Activated CD8-positive, alpha-beta T cell treated with anti-CD3 and anti-CD28 coated beads for 36 hours (primary cell): ENCODE measurements around the gene CBR3. TPM values are rescaled to one million over a fixed set of nuclear protein-coding genes. Genes with fewer than 3 reads are reported as not detected.
A peak's percentile ranks its signal among the peaks of the same experiment; 100 is the strongest.
"Not testable (repeated sequence)": the region's sequence is repeated elsewhere in the genome, so short reads cannot be mapped to it uniquely, and the experiment has no call there.

Experiments
- ATAC-seq: fragments of 200-7000 bp; cut with Tn5 transposase; one replicate; pipeline ENCODE4 v1.10.0; 2021; ENCODE audit warnings: mild to moderate bottlenecking, moderate library complexity
- CTCF ChIA-PET: fragments of 350-600 bp; sonication (Branson Sonifier 250); formaldehyde crosslinking; loops from one replicate; lab custom pipeline; 2021; ENCODE audit warnings: antibody characterized with exemption; lab: Charles Lee
- POLR2A ChIA-PET: fragments of 350-600 bp; sonication (Branson Sonifier 250); formaldehyde crosslinking; loops from one replicate; lab custom pipeline; 2021; ENCODE audit warnings: antibody characterized with exemption; lab: Charles Lee
- DNase-seq: peaks from one replicate; pipeline ENCODE4 v3.0.0-alpha.2; 2020
- H3K27ac Mint-ChIP-seq: one replicate; pipeline ENCODE4 v1.8.0; 2021; ENCODE audit warnings: mild to moderate bottlenecking, mixed read lengths
- H3K27me3 Mint-ChIP-seq: one replicate; pipeline ENCODE4 v1.8.0; 2021; ENCODE audit warnings: mixed read lengths
- H3K36me3 Mint-ChIP-seq: one replicate; pipeline ENCODE4 v1.8.0; 2021; ENCODE audit warnings: low read depth, mixed read lengths
- H3K4me1 Mint-ChIP-seq: one replicate; pipeline ENCODE4 v1.8.0; 2021; ENCODE audit warnings: low read depth, mixed read lengths
- H3K4me3 Mint-ChIP-seq: one replicate; pipeline ENCODE4 v1.8.0; 2021; ENCODE audit warnings: mild to moderate bottlenecking, moderate library complexity, mixed read lengths
- H3K9me3 Mint-ChIP-seq: one replicate; pipeline ENCODE4 v1.8.0; 2021; ENCODE audit warnings: mixed read lengths
- CTCF ChIP-seq: fragments of 200-600 bp; IDR thresholded peaks from one replicate; pipeline ENCODE4 v1.8.0; 2022; ENCODE audit warnings: antibody characterized with exemption, mild to moderate bottlenecking
- intact Hi-C: fragments of 100-400 bp; cut with micrococcal nuclease; formaldehyde crosslinking; loops from one replicate; pipeline ENCODE4 v1.10.0; 2022
- total RNA-seq, 2 experiments: library from RNA; stranded (reverse); gene quantifications; one replicate each; pipeline ENCODE4 v1.2.3, GENCODE V29; 2021

The CBR3 gene
- total RNA-seq, 2 experiments from 2014 or later, result 13.5 to 14.8 TPM

DNA sequence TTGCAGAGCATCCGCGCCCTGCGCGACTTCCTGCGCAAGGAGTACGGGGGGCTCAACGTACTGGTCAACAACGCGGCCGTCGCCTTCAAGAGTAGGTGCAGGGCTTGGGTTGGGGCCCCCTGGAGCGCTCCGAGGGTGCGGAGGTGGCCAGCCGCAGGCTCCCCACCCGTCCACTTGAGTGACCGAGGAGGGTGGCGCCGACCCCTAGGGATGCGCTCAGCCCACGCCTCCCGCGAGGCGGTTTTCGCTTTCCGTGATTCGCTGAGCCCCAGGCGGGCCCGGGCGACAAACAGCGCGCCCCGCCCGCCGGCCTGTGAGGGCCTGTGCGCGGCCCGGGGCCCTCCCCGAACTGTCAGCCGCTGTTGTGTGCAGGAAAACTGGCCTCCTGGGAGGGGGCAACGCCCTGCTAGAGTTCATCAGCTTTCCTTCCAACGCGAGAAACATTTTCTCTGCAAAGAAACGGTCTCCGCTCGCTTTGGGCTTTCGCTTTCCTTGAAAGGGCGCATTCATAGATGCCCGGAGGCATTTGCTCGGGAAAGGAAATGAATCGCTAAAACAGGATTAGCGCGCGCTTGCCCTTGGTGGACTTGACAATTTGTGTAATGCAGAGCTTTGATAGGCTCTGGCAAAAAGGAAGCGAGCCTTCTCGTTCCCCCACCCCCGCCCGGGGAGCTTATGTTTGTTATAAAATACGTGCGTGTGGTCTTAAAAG, 668 bp downstream of the CBR3 start:
- no peak for TF ChIP-seq CTCF
- ChIA-PET POLR2A (interaction anchor here (0.7 to 1.8 kb wide), 5 partner anchors 13 to 75 kb away, joined by 3 to 8 read pairs (median 3); partner anchors contain the start of gene SETD4), CTCF (interaction anchor here (0.9 to 4.6 kb wide), 7 partner anchors 9 to 184 kb away, joined by 3 to 24 read pairs (median 4); partner anchors contain the start of gene MORC3)
- Mint-ChIP-seq H3K4me1 (peaks cover 23% of the 10 kb centered on the region), H3K27me3 (no peaks in the 10 kb centered on the region), H3K9me3 (no peaks in the 10 kb centered on the region), H3K27ac (peak overlapping the region; percentile 85), H3K36me3 (peaks cover 5% of the 10 kb centered on the region), H3K4me3 (peak overlapping the region; percentile 89)
- ATAC-seq (peak; percentile 77), DNase-seq (peak; percentile 84)
- intact Hi-C loops, result no loop called here

DNA sequence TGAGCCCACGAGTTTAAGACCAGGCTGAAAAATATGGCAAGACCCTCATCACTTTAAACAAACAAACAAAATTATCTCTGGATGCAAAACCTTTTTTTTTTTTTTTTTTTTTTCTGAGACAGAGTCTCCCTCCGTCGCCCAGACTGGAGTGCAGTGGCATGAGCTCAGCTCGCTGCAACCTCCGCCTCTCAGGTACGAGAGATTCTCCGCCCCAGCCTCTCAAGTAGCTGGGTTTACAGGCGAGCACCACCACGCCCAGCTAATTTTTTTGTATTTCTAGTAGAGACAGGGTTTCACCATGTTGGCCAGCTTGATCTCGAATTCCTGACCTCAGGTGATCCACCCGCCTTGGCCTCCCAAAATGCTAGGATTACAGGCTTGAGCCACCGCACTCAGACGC, 4.9 kb downstream of the CBR3 start:
- intact Hi-C loops, result loop anchor here (5.0 kb wide), 1 partner anchor 193 kb away; no protein-coding TSS in a partner anchor
- POLR2A ChIA-PET, H3K27me3 Mint-ChIP-seq, H3K9me3 Mint-ChIP-seq, DNase-seq, H3K27ac Mint-ChIP-seq, H3K36me3 Mint-ChIP-seq, ATAC-seq, H3K4me3 Mint-ChIP-seq: not testable (repeated sequence)
- peaks cover 14% of the 10 kb centered on the region for H3K4me1 Mint-ChIP-seq
- CTCF ChIA-PET, result interaction anchor here (0.7 to 4.4 kb wide), 7 partner anchors 12 to 190 kb away, joined by 3 to 54 read pairs (median 7); no protein-coding TSS in a partner anchor

DNA sequence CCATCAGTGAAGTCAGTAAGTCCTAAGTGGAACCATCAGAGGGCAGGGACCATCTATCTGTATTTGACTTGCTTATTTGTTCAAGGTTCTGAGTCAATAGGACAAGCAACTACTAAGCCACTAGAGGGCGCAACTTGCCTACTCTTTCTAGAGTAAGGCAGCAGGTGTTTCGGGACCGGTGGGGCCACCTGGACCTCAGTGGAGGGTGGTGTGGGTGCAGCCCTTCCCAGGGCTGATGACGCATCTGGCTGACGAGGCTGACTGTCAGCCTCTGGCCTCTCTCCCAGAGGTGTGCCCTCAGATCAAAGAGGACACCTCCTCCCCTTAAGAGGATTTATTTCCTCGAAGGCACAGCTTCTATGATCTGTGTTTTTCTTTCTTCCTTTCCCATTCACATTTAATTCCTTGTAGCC, 6.6 kb downstream of the CBR3 start:
- no peak overlapping the region for H3K4me3 Mint-ChIP-seq
- intact Hi-C loops, result loop anchor here (5.0 kb wide), 1 partner anchor 191 kb away; no protein-coding TSS in a partner anchor
- peaks cover 15% of the 10 kb centered on the region for H3K4me1 Mint-ChIP-seq
- no peaks in the 10 kb centered on the region for H3K9me3 Mint-ChIP-seq
- ChIA-PET CTCF (interaction anchor here (0.6 to 4.4 kb wide), 23 partner anchors 9 to 247 kb away, joined by 3 to 54 read pairs (median 4); partner anchors contain the start of gene MORC3), POLR2A (interaction anchor here (1.1 kb wide), 1 partner anchor 15 kb away, joined by 4 read pairs; the partner anchor contains the start of gene DOP1B)
- no peaks in the 10 kb centered on the region for H3K27me3 Mint-ChIP-seq
- ATAC-seq, result peak; percentile 96
- H3K27ac Mint-ChIP-seq, result no peak overlapping the region
- TF ChIP-seq CTCF, result peak; percentile 95
- DNase-seq, result peak; percentile 94
- peaks cover 9% of the 10 kb centered on the region for H3K36me3 Mint-ChIP-seq

- H3K4me1 Mint-ChIP-seq, result peaks cover 14% of the 10 kb centered on the region
- DNase-seq, ATAC-seq, H3K27ac Mint-ChIP-seq, CTCF ChIA-PET, H3K36me3 Mint-ChIP-seq, H3K27me3 Mint-ChIP-seq, H3K9me3 Mint-ChIP-seq, POLR2A ChIA-PET, H3K4me3 Mint-ChIP-seq: not testable (repeated sequence)
- intact Hi-C loops, result loop anchor here (5.0 kb wide), 1 partner anchor 188 kb away; no protein-coding TSS in a partner anchor
Measured at GRCh38 chr21:36144233-36144632, 9.4 kb downstream of the CBR3 start.

DNA sequence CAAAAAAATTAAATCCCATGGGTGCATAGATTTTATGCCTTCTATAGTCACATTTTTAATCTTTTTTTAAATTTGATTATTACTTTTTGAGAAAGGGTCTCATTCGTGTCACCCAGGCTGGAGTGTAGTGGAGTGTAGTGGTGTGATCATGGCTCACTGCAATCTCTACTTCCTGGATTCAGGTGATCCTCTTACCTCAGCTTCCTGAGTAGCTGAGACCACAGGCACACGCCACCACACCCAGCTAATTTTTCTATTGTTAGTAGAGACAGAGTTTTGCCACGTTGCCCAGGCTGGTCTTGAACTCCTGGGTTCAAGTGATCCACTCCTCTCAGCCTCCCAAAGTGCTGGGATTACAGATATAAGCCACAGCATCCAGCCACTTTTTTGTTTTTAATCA, 10.4 kb downstream of the CBR3 start:
- POLR2A ChIA-PET, result no interaction called here
- H3K9me3 Mint-ChIP-seq, result no peaks in the 10 kb centered on the region
- peaks cover 7% of the 10 kb centered on the region for H3K36me3 Mint-ChIP-seq
- no peaks in the 10 kb centered on the region for H3K27me3 Mint-ChIP-seq
- no peak overlapping the region for H3K4me3 Mint-ChIP-seq
- CTCF ChIA-PET, result interaction anchor here (0.6 kb wide), 1 partner anchor 33 kb away, joined by 3 read pairs; no protein-coding TSS in a partner anchor
- intact Hi-C loops, result no loop called here
- no peak overlapping the region for H3K27ac Mint-ChIP-seq
- no peak for TF ChIP-seq CTCF
- DNase-seq, result no peak
- H3K4me1 Mint-ChIP-seq, result peaks cover 22% of the 10 kb centered on the region
- no peak for ATAC-seq
